GM19372 (cell line): ENCODE data around the gene IQCF6.
"Not testable (repeated sequence)": the region's sequence is repeated elsewhere in the genome, so short reads cannot be mapped to it uniquely, and the experiment has no call there.

Experiments used
- ATAC-seq: cut with Tn5 transposase; IDR thresholded peaks from one replicate; pipeline ENCODE4 v1.9.1; 2021; ENCODE audit warnings: mild to moderate bottlenecking, low read depth, moderate library complexity; ENCODE audit not compliant: unreplicated experiment

The IQCF6 gene

DNA sequence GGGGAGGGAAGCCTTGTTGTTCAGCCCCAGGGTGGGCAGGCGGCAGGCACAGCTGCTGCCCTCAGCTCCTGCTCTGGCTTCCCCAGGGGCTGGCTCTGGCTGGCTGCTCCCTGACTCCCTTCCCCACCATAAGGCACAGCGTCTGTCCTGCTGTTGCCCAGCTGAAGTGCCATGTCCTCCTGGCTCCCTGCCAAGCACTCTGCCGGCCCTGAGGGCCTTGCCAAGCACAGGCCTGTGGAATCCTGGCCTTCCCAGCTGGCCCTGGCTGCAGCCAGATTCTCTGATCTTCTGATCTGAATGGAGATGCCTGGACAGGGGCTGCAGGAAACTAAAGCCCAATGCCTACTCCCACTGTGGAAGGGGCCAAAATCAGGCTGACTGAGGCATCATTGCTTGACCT, 1.1 kb downstream of the IQCF6 start:
- ATAC-seq, result no peak

DNA sequence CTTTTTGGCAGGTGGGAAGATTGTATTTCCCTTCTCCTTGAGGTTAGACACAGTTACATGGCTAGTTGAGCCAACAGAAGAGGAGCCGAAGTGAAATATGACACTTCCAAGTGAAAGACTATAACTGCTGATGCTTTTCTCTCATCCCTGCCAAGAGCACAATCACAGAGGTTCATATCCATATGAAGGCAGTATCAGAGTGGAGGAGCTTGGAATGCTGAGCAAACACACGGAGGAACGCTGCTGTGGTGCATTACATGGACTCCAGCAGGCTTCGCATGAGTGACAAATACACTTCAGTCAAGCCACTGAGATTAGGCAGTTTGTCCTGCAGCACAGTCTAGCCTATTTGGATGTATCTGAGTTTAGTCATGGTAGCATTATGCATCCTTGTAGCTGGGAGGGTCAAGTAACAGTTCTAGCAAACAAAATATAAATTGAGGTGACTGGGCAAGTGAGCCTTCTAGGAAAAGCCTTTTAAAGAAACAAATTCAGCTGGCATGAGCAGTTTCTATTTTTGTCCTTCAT, 5.4 kb downstream of the IQCF6 start:
- no peak for ATAC-seq

DNA sequence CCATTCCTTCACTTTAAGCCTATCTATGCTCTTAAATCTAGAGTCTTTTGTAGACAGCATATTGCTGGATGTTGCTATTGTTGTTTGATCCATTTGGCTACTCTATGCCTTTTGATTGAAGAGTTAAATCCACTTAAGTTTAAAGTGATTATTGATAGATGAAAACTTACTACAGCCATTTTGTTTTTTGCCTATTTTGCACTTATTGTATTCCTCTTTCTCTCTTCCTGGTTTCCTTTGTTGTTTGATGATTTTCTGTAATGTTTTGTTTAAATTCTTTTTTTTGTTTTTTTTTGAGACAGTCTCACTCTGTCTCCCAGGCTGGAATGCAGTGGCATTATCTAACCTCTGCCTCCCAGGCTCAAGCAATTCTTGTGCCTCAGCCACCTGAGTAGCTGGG, 19.8 kb downstream of the IQCF6 start:
- no peak for ATAC-seq

- not testable (repeated sequence) for ATAC-seq
Measured at GRCh38 chr3:51753763-51754750, 25.0 kb downstream of the IQCF6 start.

GRCh38 chr3:51751287-51751686, 27.8 kb downstream of the IQCF6 start:
- ATAC-seq, result peak; percentile 67

- no peak for ATAC-seq
Measured at GRCh38 chr3:51750878-51751277, 28.2 kb downstream of the IQCF6 start.

- no peak for ATAC-seq
Measured at GRCh38 chr3:51748327-51748726, 30.7 kb downstream of the IQCF6 start.

DNA sequence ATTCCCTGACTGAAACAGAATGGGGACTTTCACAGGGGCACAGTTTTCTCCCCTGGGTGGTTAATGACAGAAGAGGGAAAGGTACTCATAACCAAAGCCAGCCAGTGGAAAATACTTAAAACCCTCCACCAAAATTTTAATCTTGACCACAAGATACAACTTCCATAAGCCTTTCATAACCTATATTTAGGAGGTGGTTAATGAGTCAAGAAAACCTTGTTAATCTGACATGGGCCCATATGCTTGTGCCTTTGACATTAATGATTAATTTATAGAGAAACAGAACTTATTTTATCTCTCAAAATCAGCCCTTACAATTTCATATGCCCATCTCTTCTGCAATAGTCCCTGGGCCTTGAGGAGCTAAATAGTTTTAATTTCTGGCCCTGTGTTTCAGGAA, 31.2 kb downstream of the IQCF6 start:
- ATAC-seq, result no peak

DNA sequence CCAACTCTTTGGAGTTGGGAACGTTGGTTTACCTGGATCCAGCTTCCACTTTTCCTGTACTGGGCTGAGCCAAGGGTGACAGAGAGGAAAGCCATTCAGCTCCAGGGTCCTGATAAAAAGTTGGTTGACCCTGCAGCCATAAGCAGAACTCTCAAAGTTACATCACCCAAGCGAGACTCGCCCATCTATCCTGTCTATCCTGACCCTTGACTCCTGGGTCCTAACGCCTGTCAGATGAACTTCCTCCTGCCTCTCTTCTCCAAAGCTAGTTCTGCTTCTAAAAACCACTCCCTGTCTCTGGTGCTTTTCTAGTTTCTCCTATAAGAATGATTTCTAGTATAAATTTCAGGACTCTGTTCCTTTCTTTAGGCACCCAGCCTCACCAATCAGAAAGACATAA, 36.1 kb downstream of the IQCF6 start:
- ATAC-seq, result not testable (repeated sequence)

GRCh38 chr3:51742320-51742719, 36.7 kb downstream of the IQCF6 start:
- ATAC-seq, result not testable (repeated sequence)

- no peak for ATAC-seq
Measured at GRCh38 chr3:51739110-51739509, 39.9 kb downstream of the IQCF6 start.

- ATAC-seq, result no peak
Measured at GRCh38 chr3:51735950-51736349, 43.1 kb downstream of the IQCF6 start.

GRCh38 chr3:51735039-51735438, 44.0 kb downstream of the IQCF6 start:
- no peak for ATAC-seq

DNA sequence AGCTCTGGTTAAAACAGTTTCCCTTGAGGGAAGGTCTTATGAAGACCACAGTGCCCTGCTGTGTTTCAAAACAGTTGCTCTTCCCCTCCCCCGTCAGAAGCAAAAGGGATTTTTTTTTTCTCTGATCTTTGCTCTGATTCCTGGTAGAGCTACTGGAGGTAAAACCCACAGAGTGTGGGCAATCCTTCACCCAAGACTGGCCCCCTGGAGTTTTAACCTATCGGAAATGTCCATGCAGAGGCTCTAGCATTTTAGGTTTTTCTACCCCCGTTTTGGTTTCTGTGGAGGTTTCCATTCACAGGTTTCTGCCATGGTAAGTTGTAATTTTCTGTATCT, 44.5 kb downstream of the IQCF6 start:
- ATAC-seq, result no peak

GRCh38 chr3:51733859-51734571, 45.0 kb downstream of the IQCF6 start:
- no peak for ATAC-seq

DNA sequence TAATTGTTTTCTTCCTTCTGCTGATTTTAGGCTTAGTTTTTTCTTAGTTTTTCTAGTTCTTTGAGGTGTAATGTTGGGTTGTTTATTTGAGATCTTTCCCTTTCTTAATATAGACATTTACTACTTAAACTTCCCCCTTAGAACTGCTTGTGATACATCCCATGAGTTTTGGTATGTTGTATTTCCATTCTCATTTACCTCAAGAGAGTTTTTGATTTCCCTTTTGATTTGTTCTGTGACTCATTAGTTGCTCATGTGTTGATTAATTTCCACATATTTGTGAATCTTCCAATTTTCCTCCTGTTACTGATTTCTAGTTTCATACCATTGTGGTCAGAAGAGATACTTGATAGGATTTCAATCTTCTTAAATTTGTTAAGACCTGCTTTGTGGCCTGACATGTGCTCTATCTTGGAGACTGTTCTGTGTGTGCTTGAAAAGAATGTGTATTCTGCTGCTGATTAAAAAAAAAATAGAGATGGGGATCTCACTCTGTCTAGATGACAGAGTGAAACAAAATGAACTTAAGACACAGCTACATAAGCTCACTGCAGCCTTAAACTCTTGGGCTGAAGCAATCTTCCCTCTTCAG, 49.9 kb downstream of the IQCF6 start:
- ATAC-seq, result no peak
